SK-N-SH treated with all-trans-retinoic acid at 6 μM for 48 hours (cell line): Measurements from ENCODE around the gene HS3ST3A1.
"Not testable (repeated sequence)": the region's sequence is repeated elsewhere in the genome, so short reads cannot be mapped to it uniquely, and the experiment has no call there.

Experiments used
- CSRNP3 ChIP-seq: fragments of 250-450 bp; sonication (Bioruptor Pico); IDR thresholded peaks from 2 replicates; pipeline ENCODE4 v1.5.1; 2021; ENCODE audit warnings: mild to moderate bottlenecking, moderate library complexity
- ESRRG ChIP-seq: fragments of 250-450 bp; sonication (Bioruptor Pico); IDR thresholded peaks from 2 replicates; pipeline ENCODE4 v1.6.1; 2021; ENCODE audit warnings: mild to moderate bottlenecking
- GLIS3 ChIP-seq: fragments of 250-450 bp; sonication (Bioruptor Pico); IDR thresholded peaks from 2 replicates; pipeline ENCODE4 v1.5.0; 2020; ENCODE audit warnings: mild to moderate bottlenecking, moderate library complexity
- TCF4 ChIP-seq: fragments of 250-450 bp; sonication (Bioruptor Pico); IDR thresholded peaks from 2 replicates; pipeline ENCODE4 v1.8.0; 2021; ENCODE audit warnings: mild to moderate bottlenecking, moderate library complexity, borderline replicate concordance
- TF ChIP-seq, protein P1 (sequence below): fragments of 250-450 bp; sonication (Bioruptor Pico); IDR thresholded peaks from 2 replicates; pipeline ENCODE4 v1.5.1; 2020; ENCODE audit warnings: low read depth, mild to moderate bottlenecking, moderate library complexity

- TF ChIP-seq, protein P1, sequence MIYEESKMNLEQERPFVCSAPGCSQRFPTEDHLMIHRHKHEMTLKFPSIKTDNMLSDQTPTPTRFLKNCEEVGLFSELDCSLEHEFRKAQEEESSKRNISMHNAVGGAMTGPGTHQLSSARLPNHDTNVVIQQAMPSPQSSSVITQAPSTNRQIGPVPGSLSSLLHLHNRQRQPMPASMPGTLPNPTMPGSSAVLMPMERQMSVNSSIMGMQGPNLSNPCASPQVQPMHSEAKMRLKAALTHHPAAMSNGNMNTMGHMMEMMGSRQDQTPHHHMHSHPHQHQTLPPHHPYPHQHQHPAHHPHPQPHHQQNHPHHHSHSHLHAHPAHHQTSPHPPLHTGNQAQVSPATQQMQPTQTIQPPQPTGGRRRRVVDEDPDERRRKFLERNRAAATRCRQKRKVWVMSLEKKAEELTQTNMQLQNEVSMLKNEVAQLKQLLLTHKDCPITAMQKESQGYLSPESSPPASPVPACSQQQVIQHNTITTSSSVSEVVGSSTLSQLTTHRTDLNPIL (CRISPR knock-in tag) = not testable (repeated sequence)
- TF ChIP-seq CSRNP3 (CRISPR knock-in tag); ESRRG; TCF4; GLIS3 (CRISPR knock-in tag): not testable (repeated sequence)
These were observed 105.1 kb downstream of the HS3ST3A1 start for GRCh38 chr17:13496553-13497056.
